OCI-LY3 (cell line): ENCODE data around the gene MARCHF9.

Experiments used
- EZH2phosphoT487 ChIP-seq: fragments of 200-600 bp; shearing (Covaris generic); IDR thresholded peaks from 2 replicates; pipeline ENCODE4 v1.6.1; 2018; ENCODE audit warnings: antibody characterized with exemption, mixed run types, low read depth
- TF ChIP-seq, protein P1 (sequence below): fragments of 200-600, 300-600 bp; sonication (generic); IDR thresholded peaks from 2 replicates; pipeline ENCODE4 v1.5.1; 2014; ENCODE audit warnings: antibody characterized with exemption, low read length, low read depth

DNA sequence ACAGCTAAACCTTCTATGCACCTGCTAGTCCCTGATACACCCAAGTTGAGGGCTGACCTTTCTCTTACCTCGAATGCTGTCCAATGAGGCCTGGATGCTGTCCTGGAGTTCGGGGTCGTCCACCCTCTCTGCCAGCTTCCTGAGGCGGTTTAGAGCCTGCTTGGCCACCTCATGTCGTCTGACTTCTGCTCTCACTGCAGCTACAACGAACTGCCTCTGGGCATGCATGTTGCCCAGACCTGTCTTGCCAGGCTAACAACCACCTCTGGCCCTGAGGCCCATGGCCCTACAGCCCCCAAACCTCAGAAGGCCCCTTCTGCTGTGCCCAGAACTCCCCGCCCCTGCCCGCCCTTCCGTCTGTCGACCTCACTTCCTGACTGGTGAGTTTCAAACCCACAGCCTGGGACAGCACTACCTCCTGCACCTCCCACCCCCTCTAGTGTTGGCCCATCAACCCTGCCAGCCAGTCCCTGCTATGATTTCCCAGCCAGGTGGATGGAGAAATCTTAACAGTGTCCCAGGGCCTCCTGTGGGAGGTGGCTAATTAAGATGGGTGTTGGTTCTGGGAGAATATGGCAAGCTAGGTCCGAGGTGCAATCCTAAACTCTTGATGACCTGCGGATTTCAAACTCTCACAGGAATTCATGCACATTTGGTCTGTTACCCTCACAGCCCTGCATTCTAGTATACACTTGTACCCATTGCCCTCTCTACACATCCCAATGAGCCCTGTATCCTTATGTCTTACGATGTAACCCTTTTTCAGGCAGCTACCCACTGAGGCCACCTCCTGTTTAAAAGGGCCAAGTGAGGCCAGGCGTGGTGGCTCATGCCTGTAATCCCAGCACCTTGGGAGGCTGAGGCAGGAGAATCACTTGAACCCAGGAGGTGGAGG lies 12.8 kb upstream of the MARCHF9 start:
- TF ChIP-seq, protein P1, sequence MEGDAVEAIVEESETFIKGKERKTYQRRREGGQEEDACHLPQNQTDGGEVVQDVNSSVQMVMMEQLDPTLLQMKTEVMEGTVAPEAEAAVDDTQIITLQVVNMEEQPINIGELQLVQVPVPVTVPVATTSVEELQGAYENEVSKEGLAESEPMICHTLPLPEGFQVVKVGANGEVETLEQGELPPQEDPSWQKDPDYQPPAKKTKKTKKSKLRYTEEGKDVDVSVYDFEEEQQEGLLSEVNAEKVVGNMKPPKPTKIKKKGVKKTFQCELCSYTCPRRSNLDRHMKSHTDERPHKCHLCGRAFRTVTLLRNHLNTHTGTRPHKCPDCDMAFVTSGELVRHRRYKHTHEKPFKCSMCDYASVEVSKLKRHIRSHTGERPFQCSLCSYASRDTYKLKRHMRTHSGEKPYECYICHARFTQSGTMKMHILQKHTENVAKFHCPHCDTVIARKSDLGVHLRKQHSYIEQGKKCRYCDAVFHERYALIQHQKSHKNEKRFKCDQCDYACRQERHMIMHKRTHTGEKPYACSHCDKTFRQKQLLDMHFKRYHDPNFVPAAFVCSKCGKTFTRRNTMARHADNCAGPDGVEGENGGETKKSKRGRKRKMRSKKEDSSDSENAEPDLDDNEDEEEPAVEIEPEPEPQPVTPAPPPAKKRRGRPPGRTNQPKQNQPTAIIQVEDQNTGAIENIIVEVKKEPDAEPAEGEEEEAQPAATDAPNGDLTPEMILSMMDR = peak; percentile 51
- TF ChIP-seq EZH2phosphoT487 = no peak
